ENCODE measurements around the gene DTX2. TPM values are rescaled to one million over a fixed set of nuclear protein-coding genes. Genes with fewer than 3 reads are reported as not detected.

DTX2 gene
- total RNA-seq, 1 experiment from 2014 or later, result 27.0 TPM

- Histone ChIP-seq H4K20me1 (ENCODE audit: low read length) (no peaks in the 10 kb centered on the region), H3K4me3 (ENCODE audit: low read length) (no peak overlapping the region), H3K27ac (ENCODE audit: low read length) (peak overlapping the region; percentile 55), H3K9me2 (replicated peaks; ENCODE audit: low read length) (no peaks in the 10 kb centered on the region), H3K27me3 (ENCODE audit: low read length) (no peaks in the 10 kb centered on the region), H3K9me3 (ENCODE audit: low read length) (no peaks in the 10 kb centered on the region), H3F3A (ENCODE audit: low read length, unreplicated experiment) (no peaks in the 10 kb centered on the region), H2AFZ (ENCODE audit: low read length) (no peak overlapping the region), H3K36me3 (ENCODE audit: low read depth, low read length) (no peaks in the 10 kb centered on the region), H3K9ac (ENCODE audit: low read length) (peak overlapping the region; percentile 63), H3K79me2 (ENCODE audit: low read length) (no peaks in the 10 kb centered on the region), H3K4me1 (ENCODE audit: insufficient read depth, low read length) (peaks cover 19% of the 10 kb centered on the region), H3K4me2 (ENCODE audit: low read length) (peak overlapping the region; percentile 48; the same call in 1 of the 2 replicates)
- TF ChIP-seq CTCF (conservative IDR thresholded peaks at IDR 0.05; ENCODE audit: low read depth, low read length) (peak; percentile 49), EZH2phosphoT487 (IDR thresholded peaks at IDR 0.05; ENCODE audit: borderline replicate concordance, low read length) (no peak), EZH2 (IDR thresholded peaks at IDR 0.05; ENCODE audit: low read length, unreplicated experiment) (no peak)
- CTCF ChIA-PET, result interaction anchor here (0.5 kb wide), 1 partner anchor 72 kb away, joined by 3 read pairs; no protein-coding TSS in a partner anchor
- POLR2A ChIA-PET (ENCODE audit: unreplicated experiment), result no interaction called here
- BruUV-seq (replicated peaks), result no TSS peak
- ATAC-seq (peak; percentile 11; the same call in 1 of the 2 replicates), DNase-seq (peak; percentile 10)
- intact Hi-C loops (cut with micrococcal nuclease), result no loop called here
Observed at GRCh38 chr7:76512941-76513816, 51.7 kb downstream of the DTX2 start.

- ChIA-PET POLR2A (ENCODE audit: unreplicated experiment) (no interaction called here), CTCF (no interaction called here)
- Histone ChIP-seq H3K27me3 (ENCODE audit: low read length) (no peaks in the 10 kb centered on the region), H3F3A (ENCODE audit: low read length, unreplicated experiment) (no peaks in the 10 kb centered on the region), H2AFZ (ENCODE audit: low read length) (no peak overlapping the region), H3K9ac (ENCODE audit: low read length) (no peak overlapping the region), H3K4me1 (ENCODE audit: insufficient read depth, low read length) (peaks cover 19% of the 10 kb centered on the region), H3K4me3 (ENCODE audit: low read length) (no peak overlapping the region), H3K79me2 (ENCODE audit: low read length) (no peaks in the 10 kb centered on the region), H4K20me1 (ENCODE audit: low read length) (no peaks in the 10 kb centered on the region), H3K27ac (ENCODE audit: low read length) (no peak overlapping the region), H3K4me2 (ENCODE audit: low read length) (no peak overlapping the region), H3K36me3 (ENCODE audit: low read depth, low read length) (no peaks in the 10 kb centered on the region), H3K9me2 (replicated peaks; ENCODE audit: low read length) (no peaks in the 10 kb centered on the region), H3K9me3 (ENCODE audit: low read length) (no peaks in the 10 kb centered on the region)
- no peak for TF ChIP-seq EZH2phosphoT487 (IDR thresholded peaks at IDR 0.05; ENCODE audit: borderline replicate concordance, low read length)
- TF ChIP-seq CTCF (conservative IDR thresholded peaks at IDR 0.05; ENCODE audit: low read depth, low read length), result no peak
- TF ChIP-seq EZH2 (IDR thresholded peaks at IDR 0.05; ENCODE audit: low read length, unreplicated experiment), result no peak
- ATAC-seq, result no peak
- intact Hi-C loops (cut with micrococcal nuclease), result no loop called here
- no TSS peak for BruUV-seq (replicated peaks)
- DNase-seq, result no peak
Observed at GRCh38 chr7:76513817-76514799, 52.6 kb downstream of the DTX2 start.
